Peyer's patch (tissue), 4 donors: ENCODE data around the gene WDR49.

ENCODE experiments used
- CTCF ChIP-seq, 6 experiments: fragments of 450-650 bp in 4 of 6; fragments of 200-600 bp in 2 of 6; sonication (generic) in 1 of 6; IDR thresholded peaks; one replicate each; pipeline ENCODE4 v1.5.1; 2017 to 2019; ENCODE audit warnings: antibody characterized with exemption in 6 of 6, mild to moderate bottlenecking in 3 of 6, moderate library complexity in 1 of 6
- POLR2A ChIP-seq, 2 donors: fragments of 450-650 bp; IDR thresholded peaks; one replicate each; pipeline ENCODE4 v1.5.1; 2017; ENCODE audit warnings: antibody characterized with exemption in 2 of 2, mild to moderate bottlenecking in 2 of 2, moderate library complexity in 2 of 2

DNA sequence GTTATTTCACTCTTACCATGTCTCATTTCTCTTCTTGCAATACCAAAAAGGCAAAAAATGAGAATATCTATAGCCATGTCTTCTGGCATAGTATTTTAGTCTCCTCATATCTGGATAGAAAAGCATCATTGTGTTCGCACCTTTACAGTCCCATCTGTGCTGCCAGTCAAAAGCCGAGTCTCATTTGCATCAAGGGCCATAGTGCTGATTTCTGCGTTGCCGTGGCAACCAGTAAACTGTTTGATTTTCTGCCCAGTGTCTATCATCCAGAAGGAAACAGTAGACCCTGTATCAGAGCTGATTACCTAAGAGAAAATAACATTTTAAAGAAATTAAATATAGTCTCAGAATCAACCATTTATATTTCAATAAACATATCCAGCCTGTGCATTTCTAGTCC lies 93.8 kb downstream of the WDR49 start:
- TF ChIP-seq CTCF (IDR thresholded peaks at IDR 0.05): no peak
- TF ChIP-seq POLR2A (IDR thresholded peaks at IDR 0.05): no peak
